ENCODE measurements around the gene ATP8A1. TPM values are rescaled to one million over a fixed set of nuclear protein-coding genes. Genes with fewer than 3 reads are reported as not detected.

ATP8A1 gene
- total RNA-seq, 6 experiments from 2014 or later, result 1.0 to 3.4 (median 1.9) TPM

DNA sequence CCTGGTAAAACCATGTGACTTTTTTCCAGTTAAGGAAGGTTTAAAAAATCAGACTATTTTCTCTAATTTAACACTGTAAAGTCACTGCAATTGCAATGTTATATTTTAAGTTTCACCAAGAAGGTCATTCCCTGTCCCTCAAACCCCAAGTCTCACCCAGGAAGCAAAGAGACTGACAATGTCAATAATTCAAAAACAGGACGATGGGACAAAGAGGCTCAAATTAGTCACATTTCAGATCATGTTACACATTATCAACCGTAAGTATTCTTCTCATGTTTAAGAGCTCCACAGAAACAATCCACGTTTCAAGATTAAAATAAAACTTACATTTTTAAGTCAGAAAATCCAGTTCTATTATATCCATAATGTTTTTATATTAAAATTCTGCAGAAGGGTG, 246.5 kb downstream of the ATP8A1 start:
- no peaks in the 10 kb centered on the region for H3K9me3 ChIP-seq
- TF ChIP-seq, protein P1, sequence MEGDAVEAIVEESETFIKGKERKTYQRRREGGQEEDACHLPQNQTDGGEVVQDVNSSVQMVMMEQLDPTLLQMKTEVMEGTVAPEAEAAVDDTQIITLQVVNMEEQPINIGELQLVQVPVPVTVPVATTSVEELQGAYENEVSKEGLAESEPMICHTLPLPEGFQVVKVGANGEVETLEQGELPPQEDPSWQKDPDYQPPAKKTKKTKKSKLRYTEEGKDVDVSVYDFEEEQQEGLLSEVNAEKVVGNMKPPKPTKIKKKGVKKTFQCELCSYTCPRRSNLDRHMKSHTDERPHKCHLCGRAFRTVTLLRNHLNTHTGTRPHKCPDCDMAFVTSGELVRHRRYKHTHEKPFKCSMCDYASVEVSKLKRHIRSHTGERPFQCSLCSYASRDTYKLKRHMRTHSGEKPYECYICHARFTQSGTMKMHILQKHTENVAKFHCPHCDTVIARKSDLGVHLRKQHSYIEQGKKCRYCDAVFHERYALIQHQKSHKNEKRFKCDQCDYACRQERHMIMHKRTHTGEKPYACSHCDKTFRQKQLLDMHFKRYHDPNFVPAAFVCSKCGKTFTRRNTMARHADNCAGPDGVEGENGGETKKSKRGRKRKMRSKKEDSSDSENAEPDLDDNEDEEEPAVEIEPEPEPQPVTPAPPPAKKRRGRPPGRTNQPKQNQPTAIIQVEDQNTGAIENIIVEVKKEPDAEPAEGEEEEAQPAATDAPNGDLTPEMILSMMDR (IDR thresholded peaks at IDR 0.05), result no peak
- no peak for TF ChIP-seq POLR2A (IDR thresholded peaks at IDR 0.05)
- no peaks in the 10 kb centered on the region for H3K36me3 ChIP-seq
- WGBS (ENCODE audit: insufficient coverage, low coverage, low lambda C conversion rate, missing lambda C conversion rate), result 64% methylated on average over 3 of the region's 3 CpGs
- intact Hi-C loops (cut with DNase I), result no loop called here
- DNase-seq, result no peak
- ATAC-seq, result no peak
- H3K4me1 ChIP-seq, result no peaks in the 10 kb centered on the region
- H3K27me3 ChIP-seq, result no peaks in the 10 kb centered on the region
- no peak overlapping the region for H3K27ac ChIP-seq
- H3K4me3 ChIP-seq, result no peak overlapping the region

DNA sequence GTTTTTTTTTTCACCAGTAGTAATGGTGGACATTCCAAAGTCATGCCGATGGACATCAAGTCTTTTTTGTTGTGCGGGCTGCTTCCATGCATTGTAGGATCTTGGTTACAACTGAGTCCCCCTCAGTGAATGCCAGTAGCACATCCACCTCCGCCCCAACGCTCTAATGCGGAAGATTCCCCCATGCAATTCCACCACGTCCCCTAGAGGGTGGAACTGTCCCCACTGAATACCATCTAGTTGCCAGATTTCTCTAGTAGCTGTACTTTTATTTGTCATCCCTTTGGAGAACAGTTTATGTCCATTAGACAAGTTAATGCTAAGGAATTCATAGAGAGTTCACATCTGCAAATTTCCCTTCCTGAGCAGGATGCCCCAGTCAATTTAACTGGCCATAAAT, 252.9 kb downstream of the ATP8A1 start:
- no peaks in the 10 kb centered on the region for H3K9me3 ChIP-seq
- 64% methylated on average over 6 of the region's 6 CpGs for WGBS (ENCODE audit: insufficient coverage, low coverage, low lambda C conversion rate, missing lambda C conversion rate)
- no peaks in the 10 kb centered on the region for H3K27me3 ChIP-seq
- DNase-seq, result no peak
- H3K27ac ChIP-seq, result no peak overlapping the region
- no peaks in the 10 kb centered on the region for H3K4me1 ChIP-seq
- intact Hi-C loops (cut with DNase I), result no loop called here
- H3K4me3 ChIP-seq, result no peak overlapping the region
- no peak for ATAC-seq
- no peaks in the 10 kb centered on the region for H3K36me3 ChIP-seq
- no peak for TF ChIP-seq POLR2A (IDR thresholded peaks at IDR 0.05)
- TF ChIP-seq, protein P1 (IDR thresholded peaks at IDR 0.05), result no peak

DNA sequence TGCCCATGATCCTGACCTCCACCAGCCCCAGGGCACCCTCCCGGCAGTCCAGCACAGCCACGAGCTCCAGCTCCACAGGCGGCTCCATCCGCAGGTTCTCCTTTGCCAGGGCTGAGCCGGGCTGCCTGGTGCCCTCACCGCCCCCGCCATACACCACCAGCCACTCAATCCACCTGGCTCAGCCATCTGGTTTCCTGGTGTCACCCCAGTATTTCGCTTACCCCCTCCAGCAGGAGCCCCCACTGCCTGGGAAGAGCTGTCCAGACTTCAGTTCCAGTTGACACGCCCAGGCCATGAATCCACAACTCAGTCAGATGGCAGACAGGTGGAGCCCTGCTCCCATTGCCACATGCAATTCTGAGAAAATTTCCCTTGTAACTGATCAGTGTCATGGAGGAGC, 255.7 kb downstream of the ATP8A1 start:
- intact Hi-C loops (cut with DNase I), result no loop called here
- no peaks in the 10 kb centered on the region for H3K36me3 ChIP-seq
- TF ChIP-seq, protein P1 (IDR thresholded peaks at IDR 0.05), result no peak
- no peak for TF ChIP-seq POLR2A (IDR thresholded peaks at IDR 0.05)
- H3K27me3 ChIP-seq, result peaks cover 0 to 14% of the 10 kb centered on the region in 2 donors
- 49% methylated on average over 6 of the region's 9 CpGs for WGBS (ENCODE audit: insufficient coverage, low coverage, low lambda C conversion rate, missing lambda C conversion rate)
- H3K9me3 ChIP-seq, result no peaks in the 10 kb centered on the region
- peaks cover 0 to 19% (median 0%) of the 10 kb centered on the region in 4 donors for H3K4me1 ChIP-seq
- no peak overlapping the region for H3K4me3 ChIP-seq
- no peak overlapping the region for H3K27ac ChIP-seq
- ATAC-seq, result no peak
- DNase-seq, result no peak

DNA sequence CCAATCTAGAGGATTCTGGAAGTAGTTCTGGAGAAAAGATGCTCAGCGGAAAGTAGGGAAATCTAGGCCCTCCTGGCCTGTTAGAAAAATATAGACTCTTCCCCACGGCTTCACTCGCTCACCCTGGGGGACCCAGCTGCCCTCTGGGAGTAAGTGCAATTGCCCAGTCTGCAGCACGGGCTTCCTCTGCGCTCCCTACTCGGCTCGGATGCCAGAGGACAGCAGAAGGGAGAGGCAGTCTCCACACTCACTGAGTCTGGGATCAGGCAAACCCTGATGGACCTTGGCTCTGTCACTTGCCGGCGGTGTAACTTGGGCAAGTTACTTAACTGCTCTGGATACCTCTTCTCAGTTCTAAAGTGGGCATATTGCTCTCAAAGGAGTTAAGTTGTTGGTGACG, 257.5 kb downstream of the ATP8A1 start:
- H3K36me3 ChIP-seq, result no peaks in the 10 kb centered on the region
- peaks cover 0 to 19% (median 0%) of the 10 kb centered on the region in 4 donors for H3K4me1 ChIP-seq
- peak in 1 of 4 donors; percentile 21 for ATAC-seq
- no peaks in the 10 kb centered on the region for H3K9me3 ChIP-seq
- TF ChIP-seq, protein P1 (IDR thresholded peaks at IDR 0.05), result no peak
- no peak for TF ChIP-seq POLR2A (IDR thresholded peaks at IDR 0.05)
- H3K27me3 ChIP-seq, result peaks cover 0 to 19% of the 10 kb centered on the region in 2 donors
- no peak overlapping the region for H3K4me3 ChIP-seq
- intact Hi-C loops (cut with DNase I), result no loop called here
- DNase-seq, result no peak
- no peak overlapping the region for H3K27ac ChIP-seq
- 21% methylated on average over 4 of the region's 10 CpGs for WGBS (ENCODE audit: insufficient coverage, low coverage, low lambda C conversion rate, missing lambda C conversion rate)

DNA sequence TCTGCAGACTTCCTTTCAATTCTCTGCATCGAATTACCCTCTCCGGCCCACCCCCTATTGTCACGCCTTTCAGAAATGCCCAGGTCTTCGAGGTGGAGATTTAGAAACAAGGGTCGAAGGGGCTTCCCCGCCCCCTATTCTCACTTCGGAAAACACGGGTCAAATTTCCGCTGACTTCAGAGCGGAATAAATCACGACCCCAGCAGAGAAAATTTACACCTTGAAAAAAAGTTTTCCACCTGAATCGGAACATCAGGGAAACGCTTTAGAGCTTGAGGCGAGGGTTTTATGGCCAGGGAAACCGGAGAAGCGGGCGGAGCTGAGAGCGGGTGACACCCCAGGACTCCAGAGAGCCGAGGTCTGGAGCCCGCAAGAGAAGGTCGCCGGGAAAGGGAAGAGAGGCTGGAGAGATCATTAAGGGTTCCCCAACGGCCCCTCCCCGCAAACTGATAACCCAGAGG, 258.0 kb downstream of the ATP8A1 start:
- H3K27me3 ChIP-seq, result peaks cover 0 to 19% of the 10 kb centered on the region in 2 donors
- ATAC-seq, result peak in 1 of 4 donors; percentile 20
- intact Hi-C loops (cut with DNase I), result no loop called here

More for the DNA sequence above, 258.0 kb downstream of the ATP8A1 start:
- DNase-seq, result no peak
- Histone ChIP-seq H3K4me1 (peaks cover 0 to 19% (median 0%) of the 10 kb centered on the region in 4 donors), H3K36me3 (no peaks in the 10 kb centered on the region), H3K27ac (no peak overlapping the region), H3K4me3 (peak overlapping the region in 1 of 3 donors; percentile 31), H3K9me3 (no peaks in the 10 kb centered on the region)
- TF ChIP-seq POLR2A (IDR thresholded peaks at IDR 0.05), result no peak
- WGBS (ENCODE audit: insufficient coverage, low coverage, low lambda C conversion rate, missing lambda C conversion rate), result 6% methylated on average over 24 of the region's 24 CpGs

Measured in right lobe of liver (tissue), 6 donors.